DND-41 (cell line): ENCODE measurements around the gene ADAMTS12.

Experiments
- ATAC-seq: fragments of 200-7000 bp; cut with Tn5 transposase; 3 replicates; pipeline ENCODE4 v1.9.1; 2021; ENCODE audit warnings: low read depth; ENCODE audit not compliant: insufficient read depth
- DNase-seq: peaks from one replicate; pipeline ENCODE4 v3.0.0-alpha.2; 2020
- H2AFZ ChIP-seq: 2 replicates; pipeline ENCODE4 v1.6.0; 2012; ENCODE audit warnings: low read depth, low read length
- H3K27ac ChIP-seq: 2 replicates; pipeline ENCODE4 v1.5.1; 2012; ENCODE audit warnings: low read length, inconsistent platforms
- H3K27me3 ChIP-seq: fragments of 200-600 bp; sonication (generic); 2 replicates; pipeline ENCODE4 v1.6.0; 2012; ENCODE audit warnings: low read length, mild to moderate bottlenecking, inconsistent platforms; ENCODE audit not compliant: insufficient read depth, poor library complexity
- H3K36me3 ChIP-seq: 2 replicates; pipeline ENCODE4 v1.5.1; 2012; ENCODE audit warnings: low read length, inconsistent platforms; ENCODE audit not compliant: insufficient read depth
- H3K4me1 ChIP-seq: 2 replicates; pipeline ENCODE4 v1.5.1; 2012; ENCODE audit warnings: mild to moderate bottlenecking, low read length; ENCODE audit not compliant: insufficient read depth
- H3K4me2 ChIP-seq: 2 replicates; pipeline ENCODE4 v1.6.0; 2012; ENCODE audit warnings: mild to moderate bottlenecking, moderate library complexity, low read length, inconsistent platforms; ENCODE audit not compliant: insufficient read depth
- H3K4me3 ChIP-seq, 2 experiments: fragments of 200-600 bp in 1 of 2; shearing (Covaris generic) in 1 of 2; 2 replicates each; pipeline ENCODE4 v1.5.1; 2012 to 2016; ENCODE audit warnings: inconsistent platforms in 2 of 2, low read length in 2 of 2, mild to moderate bottlenecking in 2 of 2, low read depth in 1 of 2, moderate library complexity in 1 of 2
- H3K79me2 ChIP-seq: 2 replicates; pipeline ENCODE4 v1.6.0; 2012; ENCODE audit warnings: low read length, inconsistent platforms; ENCODE audit not compliant: insufficient read depth
- H3K9ac ChIP-seq: 2 replicates; pipeline ENCODE4 v1.6.0; 2012; ENCODE audit warnings: low read depth, mild to moderate bottlenecking, inconsistent platforms, low read length, moderate library complexity
- H3K9me3 ChIP-seq: 2 replicates; pipeline ENCODE4 v1.5.1; 2012; ENCODE audit warnings: low read length, moderate library complexity, mild to moderate bottlenecking, inconsistent platforms; ENCODE audit not compliant: insufficient read depth, severe bottlenecking
- H4K20me1 ChIP-seq: 2 replicates; pipeline ENCODE4 v1.6.0; 2012; ENCODE audit warnings: low read length; ENCODE audit not compliant: insufficient read depth
- EZH2 ChIP-seq: IDR thresholded peaks from 3 replicates; pipeline ENCODE4 v1.6.1; 2012; ENCODE audit warnings: borderline replicate concordance, low read depth, mild to moderate bottlenecking, moderate library complexity, low read length, inconsistent platforms; ENCODE audit not compliant: severe bottlenecking
- TF ChIP-seq, protein P1 (sequence below): IDR thresholded peaks from 2 replicates; pipeline ENCODE4 v1.5.1; 2012; ENCODE audit warnings: borderline replicate concordance, low read length, moderate library complexity, mild to moderate bottlenecking; ENCODE audit not compliant: poor library complexity, severe bottlenecking; ENCODE audit errors: extremely low read depth

Gene ADAMTS12

DNA sequence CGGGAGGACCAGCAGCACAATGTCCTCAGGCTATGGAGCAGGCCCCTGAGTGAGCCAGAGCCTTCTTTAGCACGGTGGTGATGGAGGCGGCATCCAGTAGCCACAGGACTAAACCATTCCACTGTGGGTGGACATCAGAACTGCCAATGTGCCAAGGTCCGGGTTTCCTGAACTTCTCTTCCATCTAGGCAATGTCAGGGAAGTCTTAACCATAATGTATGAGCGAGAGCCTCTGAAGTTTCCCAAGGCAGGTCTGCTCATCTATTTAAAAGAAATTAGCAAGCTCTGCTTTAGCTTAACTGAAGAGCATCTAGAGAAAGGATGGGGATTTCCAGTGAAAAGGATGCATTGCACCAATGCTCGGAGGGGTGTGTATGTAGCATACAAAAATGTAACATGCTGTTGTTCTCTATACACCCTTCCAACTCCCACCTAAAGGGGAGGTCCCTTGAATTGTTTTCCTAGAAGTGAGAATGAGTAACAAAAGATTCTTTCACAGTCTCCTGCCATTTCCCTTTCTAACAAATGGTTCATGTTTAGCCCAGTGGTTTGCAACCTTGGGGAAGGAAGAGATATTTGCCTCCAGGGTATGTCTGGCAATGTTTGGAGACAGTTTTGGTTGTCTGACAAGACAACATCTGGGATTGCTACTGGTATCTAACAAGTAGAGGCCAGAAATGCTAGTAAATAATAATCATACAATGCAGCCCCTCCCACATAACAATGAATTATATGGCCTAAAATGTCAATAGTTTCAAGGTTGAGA lies 38.3 kb upstream of the ADAMTS12 start:
- H3K4me1 ChIP-seq, result no peaks in the 10 kb centered on the region
- TF ChIP-seq EZH2, result no peak
- TF ChIP-seq, protein P1, sequence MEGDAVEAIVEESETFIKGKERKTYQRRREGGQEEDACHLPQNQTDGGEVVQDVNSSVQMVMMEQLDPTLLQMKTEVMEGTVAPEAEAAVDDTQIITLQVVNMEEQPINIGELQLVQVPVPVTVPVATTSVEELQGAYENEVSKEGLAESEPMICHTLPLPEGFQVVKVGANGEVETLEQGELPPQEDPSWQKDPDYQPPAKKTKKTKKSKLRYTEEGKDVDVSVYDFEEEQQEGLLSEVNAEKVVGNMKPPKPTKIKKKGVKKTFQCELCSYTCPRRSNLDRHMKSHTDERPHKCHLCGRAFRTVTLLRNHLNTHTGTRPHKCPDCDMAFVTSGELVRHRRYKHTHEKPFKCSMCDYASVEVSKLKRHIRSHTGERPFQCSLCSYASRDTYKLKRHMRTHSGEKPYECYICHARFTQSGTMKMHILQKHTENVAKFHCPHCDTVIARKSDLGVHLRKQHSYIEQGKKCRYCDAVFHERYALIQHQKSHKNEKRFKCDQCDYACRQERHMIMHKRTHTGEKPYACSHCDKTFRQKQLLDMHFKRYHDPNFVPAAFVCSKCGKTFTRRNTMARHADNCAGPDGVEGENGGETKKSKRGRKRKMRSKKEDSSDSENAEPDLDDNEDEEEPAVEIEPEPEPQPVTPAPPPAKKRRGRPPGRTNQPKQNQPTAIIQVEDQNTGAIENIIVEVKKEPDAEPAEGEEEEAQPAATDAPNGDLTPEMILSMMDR, result no peak
- H4K20me1 ChIP-seq, result no peaks in the 10 kb centered on the region
- no peak overlapping the region for H3K27ac ChIP-seq
- ATAC-seq, result no peak
- no peak overlapping the region for H3K9ac ChIP-seq
- no peak overlapping the region for H2AFZ ChIP-seq
- H3K79me2 ChIP-seq, result no peaks in the 10 kb centered on the region
- no peaks in the 10 kb centered on the region for H3K27me3 ChIP-seq
- no peaks in the 10 kb centered on the region for H3K36me3 ChIP-seq
- H3K4me2 ChIP-seq, result no peak overlapping the region
- no peak overlapping the region for H3K4me3 ChIP-seq
- DNase-seq, result no peak
- H3K9me3 ChIP-seq, result no peaks in the 10 kb centered on the region

DNA sequence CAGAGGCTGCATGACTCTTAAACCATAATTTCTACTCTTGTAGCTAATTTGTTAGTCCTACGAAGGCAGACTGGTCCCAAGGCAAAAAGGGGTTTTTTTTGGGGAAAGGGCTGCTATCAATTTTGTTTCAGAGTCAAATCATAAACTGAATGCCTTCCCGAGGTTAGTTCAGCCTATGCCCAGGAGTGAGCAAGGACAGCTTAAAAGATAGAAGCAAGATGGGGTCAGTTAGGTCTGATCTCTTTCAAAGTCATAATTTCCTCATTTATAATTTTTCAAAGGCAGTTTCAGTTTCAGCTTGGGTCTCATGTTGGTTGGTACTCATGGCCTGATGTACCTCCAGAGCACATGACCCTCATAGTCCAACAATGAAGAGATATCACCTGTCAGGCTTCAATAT lies 36.5 kb upstream of the ADAMTS12 start:
- no peaks in the 10 kb centered on the region for H3K36me3 ChIP-seq
- TF ChIP-seq, protein P1, result no peak
- TF ChIP-seq EZH2, result no peak
- no peak overlapping the region for H3K4me3 ChIP-seq
- H4K20me1 ChIP-seq, result no peaks in the 10 kb centered on the region
- no peaks in the 10 kb centered on the region for H3K27me3 ChIP-seq
- DNase-seq (no peak), ATAC-seq (no peak)
- H3K9me3 ChIP-seq, result no peaks in the 10 kb centered on the region
- no peaks in the 10 kb centered on the region for H3K79me2 ChIP-seq
- no peak overlapping the region for H2AFZ ChIP-seq
- H3K4me2 ChIP-seq, result no peak overlapping the region
- no peak overlapping the region for H3K27ac ChIP-seq
- H3K4me1 ChIP-seq, result no peaks in the 10 kb centered on the region
- H3K9ac ChIP-seq, result no peak overlapping the region

DNA sequence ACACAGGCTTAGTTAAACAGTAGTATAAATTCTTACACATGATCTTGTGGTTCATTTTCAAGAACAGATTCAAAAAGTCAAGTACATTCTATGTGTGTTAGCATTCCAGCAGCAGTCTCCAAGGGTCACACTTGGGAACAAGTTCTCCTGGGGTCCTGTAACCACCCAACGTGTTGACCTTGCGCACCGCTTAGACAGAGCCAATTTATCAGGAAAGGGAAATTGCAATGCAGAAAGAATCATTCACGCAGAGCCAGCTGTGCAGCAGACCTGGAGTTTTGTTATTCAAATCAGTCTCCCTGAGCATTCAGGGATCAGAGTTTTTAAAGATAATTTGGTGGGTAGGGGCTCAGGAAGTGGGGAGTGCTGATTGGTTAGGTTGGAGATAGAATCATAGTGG lies 35.9 kb upstream of the ADAMTS12 start:
- H3K4me1 ChIP-seq, result no peaks in the 10 kb centered on the region
- no peak overlapping the region for H3K27ac ChIP-seq
- no peak overlapping the region for H3K4me2 ChIP-seq
- H3K9me3 ChIP-seq, result no peaks in the 10 kb centered on the region
- no peaks in the 10 kb centered on the region for H4K20me1 ChIP-seq
- DNase-seq (no peak), ATAC-seq (no peak)
- no peak overlapping the region for H3K9ac ChIP-seq
- H3K27me3 ChIP-seq, result no peaks in the 10 kb centered on the region
- H3K4me3 ChIP-seq, result no peak overlapping the region
- TF ChIP-seq, protein P1, result no peak
- no peak for TF ChIP-seq EZH2
- H3K79me2 ChIP-seq, result no peaks in the 10 kb centered on the region
- no peaks in the 10 kb centered on the region for H3K36me3 ChIP-seq
- H2AFZ ChIP-seq, result no peak overlapping the region

DNA sequence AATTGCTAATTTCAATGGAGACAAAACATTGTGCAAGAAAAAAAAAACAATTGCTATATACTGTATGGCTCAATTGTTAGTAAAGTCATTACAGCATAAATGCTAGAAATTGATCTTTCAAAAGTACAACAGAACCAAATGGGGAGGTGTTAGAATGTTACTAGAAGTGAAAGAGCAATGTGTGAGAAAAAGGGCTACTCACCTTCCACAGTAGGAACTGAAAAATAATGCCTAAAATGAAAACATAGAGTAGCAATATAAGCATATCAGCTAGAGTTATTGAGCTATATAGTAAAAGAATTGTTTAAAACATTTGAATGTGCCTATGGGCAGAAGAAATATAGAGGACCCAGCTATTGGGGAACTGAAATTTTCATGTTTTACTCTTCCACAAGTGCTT lies 33.5 kb upstream of the ADAMTS12 start:
- TF ChIP-seq, protein P1, result no peak
- TF ChIP-seq EZH2, result no peak
- H3K4me1 ChIP-seq, result no peaks in the 10 kb centered on the region
- H3K9me3 ChIP-seq, result no peaks in the 10 kb centered on the region
- no peaks in the 10 kb centered on the region for H4K20me1 ChIP-seq
- H3K36me3 ChIP-seq, result no peaks in the 10 kb centered on the region
- no peak overlapping the region for H3K27ac ChIP-seq
- H2AFZ ChIP-seq, result no peak overlapping the region
- ATAC-seq, result no peak
- no peak for DNase-seq
- H3K79me2 ChIP-seq, result no peaks in the 10 kb centered on the region
- H3K9ac ChIP-seq, result no peak overlapping the region
- no peaks in the 10 kb centered on the region for H3K27me3 ChIP-seq
- H3K4me3 ChIP-seq, result no peak overlapping the region
- H3K4me2 ChIP-seq, result no peak overlapping the region
